BE2C (cell line): ENCODE data around the gene HNF1B.
A peak's percentile ranks its signal among the peaks of the same experiment; 100 is the strongest.

Experiments used
- DNase-seq: peaks from one replicate; pipeline ENCODE4 v3.0.0-alpha.2; 2020
- H3K27me3 ChIP-seq: fragments of 250-450 bp; sonication (Bioruptor Pico); 2 replicates; pipeline ENCODE4 v1.5.1; 2020; ENCODE audit warnings: mild to moderate bottlenecking
- H3K36me3 ChIP-seq: fragments of 250-450 bp; sonication (Bioruptor Pico); 2 replicates; pipeline ENCODE4 v1.5.1; 2020; ENCODE audit warnings: mild to moderate bottlenecking
- H3K4me1 ChIP-seq: fragments of 250-450 bp; sonication (Bioruptor Pico); 2 replicates; pipeline ENCODE4 v1.5.1; 2020
- H3K4me3 ChIP-seq: 2 replicates; pipeline ENCODE4 v1.5.1; 2011; ENCODE audit warnings: low read depth, low read length
- H3K9me3 ChIP-seq: fragments of 250-450 bp; sonication (Bioruptor Pico); 2 replicates; pipeline ENCODE4 v1.5.1; 2020
- CTCF ChIP-seq: IDR thresholded peaks from 2 replicates; pipeline ENCODE4 v1.5.1; 2012; ENCODE audit warnings: mild to moderate bottlenecking, low read depth, low read length

HNF1B gene

GRCh38 chr17:37661400-37662014 is 83.4 kb downstream of the HNF1B start:
- Histone ChIP-seq H3K4me3 (no peak overlapping the region), H3K9me3 (no peaks in the 10 kb centered on the region), H3K4me1 (no peaks in the 10 kb centered on the region), H3K27me3 (peaks cover 20% of the 10 kb centered on the region; the same call in 1 of the 2 replicates), H3K36me3 (no peaks in the 10 kb centered on the region)
- TF ChIP-seq CTCF = peak; percentile 26
- no peak for DNase-seq

GRCh38 chr17:37659925-37660324 is 84.9 kb downstream of the HNF1B start:
- DNase-seq = no peak
- Histone ChIP-seq H3K4me3 (no peak overlapping the region), H3K27me3 (peaks cover 13% of the 10 kb centered on the region; the same call in 1 of the 2 replicates), H3K36me3 (no peaks in the 10 kb centered on the region), H3K4me1 (no peaks in the 10 kb centered on the region), H3K9me3 (no peaks in the 10 kb centered on the region)
- peak; percentile 8; the same call in 1 of the 2 replicates for TF ChIP-seq CTCF

GRCh38 chr17:37657202-37657601 is 87.7 kb downstream of the HNF1B start:
- TF ChIP-seq CTCF = no peak
- H3K27me3 ChIP-seq = peaks cover 11% of the 10 kb centered on the region
- no peaks in the 10 kb centered on the region for H3K36me3 ChIP-seq
- no peaks in the 10 kb centered on the region for H3K9me3 ChIP-seq
- H3K4me3 ChIP-seq = no peak overlapping the region
- DNase-seq = no peak
- no peaks in the 10 kb centered on the region for H3K4me1 ChIP-seq

- Histone ChIP-seq H3K9me3 (no peaks in the 10 kb centered on the region), H3K36me3 (no peaks in the 10 kb centered on the region), H3K4me3 (no peak overlapping the region), H3K4me1 (no peaks in the 10 kb centered on the region), H3K27me3 (peaks cover 48% of the 10 kb centered on the region)
- TF ChIP-seq CTCF = no peak
- DNase-seq = no peak
Observed at GRCh38 chr17:37651849-37652248, 93.0 kb downstream of the HNF1B start.

- Histone ChIP-seq H3K4me3 (no peak overlapping the region), H3K9me3 (no peaks in the 10 kb centered on the region), H3K27me3 (peaks cover 62% of the 10 kb centered on the region), H3K4me1 (no peaks in the 10 kb centered on the region), H3K36me3 (no peaks in the 10 kb centered on the region)
- peak; percentile 51 for TF ChIP-seq CTCF
- peak; percentile 13 for DNase-seq
Observed at GRCh38 chr17:37650419-37651003, 94.3 kb downstream of the HNF1B start.

- H3K4me3 ChIP-seq = no peak overlapping the region
- DNase-seq = no peak
Observed at GRCh38 chr17:37648555-37648954, 96.3 kb downstream of the HNF1B start.

More at GRCh38 chr17:37648555-37648954, 96.3 kb downstream of the HNF1B start:
- no peaks in the 10 kb centered on the region for H3K4me1 ChIP-seq
- H3K9me3 ChIP-seq = no peaks in the 10 kb centered on the region
- TF ChIP-seq CTCF = no peak
- H3K36me3 ChIP-seq = no peaks in the 10 kb centered on the region
- peaks cover 81% of the 10 kb centered on the region for H3K27me3 ChIP-seq
